ENCODE data around the gene MAP3K7CL.

The MAP3K7CL gene

GRCh38 chr21:29194342-29194741 is 63.9 kb downstream of the MAP3K7CL start:
- DNase-seq (ENCODE audit: low read depth) = no peak
- TF ChIP-seq, protein P1, sequence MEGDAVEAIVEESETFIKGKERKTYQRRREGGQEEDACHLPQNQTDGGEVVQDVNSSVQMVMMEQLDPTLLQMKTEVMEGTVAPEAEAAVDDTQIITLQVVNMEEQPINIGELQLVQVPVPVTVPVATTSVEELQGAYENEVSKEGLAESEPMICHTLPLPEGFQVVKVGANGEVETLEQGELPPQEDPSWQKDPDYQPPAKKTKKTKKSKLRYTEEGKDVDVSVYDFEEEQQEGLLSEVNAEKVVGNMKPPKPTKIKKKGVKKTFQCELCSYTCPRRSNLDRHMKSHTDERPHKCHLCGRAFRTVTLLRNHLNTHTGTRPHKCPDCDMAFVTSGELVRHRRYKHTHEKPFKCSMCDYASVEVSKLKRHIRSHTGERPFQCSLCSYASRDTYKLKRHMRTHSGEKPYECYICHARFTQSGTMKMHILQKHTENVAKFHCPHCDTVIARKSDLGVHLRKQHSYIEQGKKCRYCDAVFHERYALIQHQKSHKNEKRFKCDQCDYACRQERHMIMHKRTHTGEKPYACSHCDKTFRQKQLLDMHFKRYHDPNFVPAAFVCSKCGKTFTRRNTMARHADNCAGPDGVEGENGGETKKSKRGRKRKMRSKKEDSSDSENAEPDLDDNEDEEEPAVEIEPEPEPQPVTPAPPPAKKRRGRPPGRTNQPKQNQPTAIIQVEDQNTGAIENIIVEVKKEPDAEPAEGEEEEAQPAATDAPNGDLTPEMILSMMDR (IDR thresholded peaks at IDR 0.05; ENCODE audit: low read depth, low read length, missing control alignments) = no peak
- in situ Hi-C loops (cut with HindIII; ENCODE audit: low sequenced_read_pairs) = loop anchor here (5.0 kb wide), 1 partner anchor 72 kb away; no protein-coding TSS in a partner anchor
- H3K4me3 ChIP-seq (ENCODE audit: low read depth, low read length) = no peak overlapping the region

GRCh38 chr21:29194847-29195246 is 64.4 kb downstream of the MAP3K7CL start:
- H3K4me3 ChIP-seq (ENCODE audit: low read depth, low read length) = no peak overlapping the region
- in situ Hi-C loops (cut with HindIII; ENCODE audit: low sequenced_read_pairs) = loop anchor here (5.0 kb wide), 1 partner anchor 73 kb away; no protein-coding TSS in a partner anchor
- TF ChIP-seq, protein P1 (IDR thresholded peaks at IDR 0.05; ENCODE audit: low read depth, low read length, missing control alignments) = no peak
- DNase-seq (ENCODE audit: low read depth) = no peak

- peak; percentile 51 for DNase-seq (ENCODE audit: low read depth)
- in situ Hi-C loops (cut with HindIII; ENCODE audit: low sequenced_read_pairs) = no loop called here
- H3K4me3 ChIP-seq (ENCODE audit: low read depth, low read length) = no peak overlapping the region
- TF ChIP-seq, protein P1 (IDR thresholded peaks at IDR 0.05; ENCODE audit: low read depth, low read length, missing control alignments) = peak; percentile 39
These were observed 65.7 kb downstream of the MAP3K7CL start for GRCh38 chr21:29195981-29196669.

DNA sequence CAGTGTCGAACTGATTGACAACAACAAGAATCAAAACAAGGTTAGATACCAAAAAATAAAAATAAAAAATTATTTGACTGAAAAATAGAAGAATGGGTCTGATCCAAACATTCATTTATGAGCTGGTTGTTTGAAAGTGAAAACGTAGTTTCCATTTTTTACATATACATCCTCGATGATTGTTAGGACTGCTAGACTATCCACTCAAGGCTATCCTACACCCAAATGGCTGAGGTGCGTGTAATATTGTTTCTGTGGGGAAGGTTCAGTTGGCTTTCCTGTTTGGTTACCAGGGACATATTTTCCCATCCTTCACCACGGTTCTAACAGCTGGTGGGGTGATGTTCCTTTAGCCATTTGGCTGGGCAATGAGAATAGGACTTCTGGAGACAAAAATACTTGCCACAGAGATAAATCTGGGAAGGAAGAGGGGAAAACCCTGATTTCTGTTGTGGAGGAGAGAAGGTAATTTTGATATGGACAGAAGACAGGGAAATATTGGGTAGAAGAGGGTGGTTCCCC is 66.3 kb downstream of the MAP3K7CL start:
- in situ Hi-C loops (cut with HindIII; ENCODE audit: low sequenced_read_pairs) = no loop called here
- no peak for DNase-seq (ENCODE audit: low read depth)
- H3K4me3 ChIP-seq (ENCODE audit: low read depth, low read length) = no peak overlapping the region
- TF ChIP-seq, protein P1 (IDR thresholded peaks at IDR 0.05; ENCODE audit: low read depth, low read length, missing control alignments) = no peak

DNA sequence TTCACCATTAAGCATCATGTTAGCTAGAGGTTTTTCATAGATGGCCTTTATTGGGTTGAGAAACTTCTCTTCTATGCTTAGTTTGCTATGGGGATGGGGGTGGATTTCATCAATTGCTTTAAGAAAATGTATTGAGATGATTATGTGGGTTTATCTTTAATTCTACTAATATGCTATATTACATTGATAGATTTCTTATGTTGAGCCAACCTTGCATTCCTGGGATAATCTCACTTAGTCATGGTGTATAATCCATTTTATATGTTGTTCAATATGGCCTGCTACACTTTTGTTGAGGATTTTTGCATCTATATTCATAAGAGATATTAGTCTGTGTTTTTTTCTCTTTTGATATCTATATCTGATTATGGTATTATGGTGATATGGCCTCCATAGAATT is 70.7 kb downstream of the MAP3K7CL start:
- TF ChIP-seq, protein P1 (IDR thresholded peaks at IDR 0.05; ENCODE audit: low read depth, low read length, missing control alignments) = no peak
- no peak for DNase-seq (ENCODE audit: low read depth)
- in situ Hi-C loops (cut with HindIII; ENCODE audit: low sequenced_read_pairs) = no loop called here
- no peak overlapping the region for H3K4me3 ChIP-seq (ENCODE audit: low read depth, low read length)

- TF ChIP-seq, protein P1 (IDR thresholded peaks at IDR 0.05; ENCODE audit: low read depth, low read length, missing control alignments) = no peak
- DNase-seq (ENCODE audit: low read depth) = no peak
- in situ Hi-C loops (cut with HindIII; ENCODE audit: low sequenced_read_pairs) = no loop called here
- no peak overlapping the region for H3K4me3 ChIP-seq (ENCODE audit: low read depth, low read length)
These were observed 74.6 kb downstream of the MAP3K7CL start for GRCh38 chr21:29205009-29205408.
